Measurements from ENCODE around the gene KCNMA1.
"Not testable (repeated sequence)": the region's sequence is repeated elsewhere in the genome, so short reads cannot be mapped to it uniquely, and the experiment has no call there.

Gene KCNMA1

DNA sequence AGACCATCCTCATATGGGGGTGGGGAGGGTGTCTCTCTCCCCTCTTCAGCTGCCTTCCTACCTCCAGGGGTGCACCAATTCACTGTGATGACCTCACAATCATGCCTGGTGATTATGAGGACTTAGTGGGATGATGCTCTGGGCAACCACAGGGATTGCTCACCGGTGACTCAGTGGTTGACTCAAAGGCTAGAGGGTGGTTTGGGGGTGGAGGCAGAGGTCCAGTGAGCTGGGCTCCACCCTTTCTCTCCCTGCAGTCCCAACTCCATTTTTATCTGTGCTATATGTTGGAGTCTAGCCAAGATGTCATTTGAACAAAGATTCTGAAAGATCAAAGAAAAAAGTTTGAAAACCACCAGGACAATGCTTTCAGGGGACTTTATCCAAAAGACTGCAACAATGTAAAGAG, 286.9 kb downstream of the KCNMA1 start:
- no peak overlapping the region for H3K4me3 ChIP-seq (ENCODE audit: extremely low read depth, insufficient read depth, low read length, poor library complexity, severe bottlenecking)
- H3K36me3 ChIP-seq (ENCODE audit: control insufficient read depth, insufficient read depth, low read length) = no peaks in the 10 kb centered on the region
- WGBS, 2 experiments (ENCODE audit: insufficient coverage in 2 of 2) = 75% methylated on average over 1 of the region's 1 CpG; no CpG with 5 or more reads in 1 of the 2 experiments
- peaks cover 28% of the 10 kb centered on the region for H3K4me1 ChIP-seq (ENCODE audit: control insufficient read depth, insufficient read depth, low read length, poor library complexity, severe bottlenecking)
- H3K9me3 ChIP-seq (ENCODE audit: control insufficient read depth, low read length) = no peaks in the 10 kb centered on the region
- H3K27ac ChIP-seq (ENCODE audit: low read depth, low read length, severe bottlenecking) = peak overlapping the region; percentile 36

DNA sequence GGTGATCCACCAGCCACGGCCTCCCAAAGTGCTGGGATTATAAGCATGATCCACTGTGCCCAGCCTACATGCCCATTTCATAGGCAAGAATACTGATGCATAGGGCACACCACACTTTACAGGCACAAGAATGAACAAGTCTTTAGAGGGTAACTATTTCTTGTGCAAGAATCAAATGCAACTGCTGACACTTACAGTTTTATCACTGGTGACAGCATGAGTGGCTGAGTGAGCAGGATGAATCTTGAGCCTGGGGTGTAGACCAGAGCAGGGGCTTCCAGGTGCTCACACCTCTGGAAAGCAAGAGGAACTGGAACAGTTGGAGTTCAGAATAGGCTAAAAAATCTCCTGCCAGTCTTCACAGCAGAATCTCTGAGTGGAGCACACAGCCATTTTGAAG, 287.5 kb downstream of the KCNMA1 start:
- Histone ChIP-seq H3K9me3 (ENCODE audit: control insufficient read depth, low read length) (no peaks in the 10 kb centered on the region), H3K27ac (ENCODE audit: low read depth, low read length, severe bottlenecking) (peak overlapping the region; percentile 36), H3K4me3 (ENCODE audit: extremely low read depth, insufficient read depth, low read length, poor library complexity, severe bottlenecking) (no peak overlapping the region), H3K4me1 (ENCODE audit: control insufficient read depth, insufficient read depth, low read length, poor library complexity, severe bottlenecking) (peaks cover 28% of the 10 kb centered on the region), H3K36me3 (ENCODE audit: control insufficient read depth, insufficient read depth, low read length) (no peaks in the 10 kb centered on the region)
- 83% methylated on average over 1 of the region's 1 CpG; no CpG with 5 or more reads in 1 of the 2 experiments for WGBS, 2 experiments (ENCODE audit: insufficient coverage in 2 of 2)

DNA sequence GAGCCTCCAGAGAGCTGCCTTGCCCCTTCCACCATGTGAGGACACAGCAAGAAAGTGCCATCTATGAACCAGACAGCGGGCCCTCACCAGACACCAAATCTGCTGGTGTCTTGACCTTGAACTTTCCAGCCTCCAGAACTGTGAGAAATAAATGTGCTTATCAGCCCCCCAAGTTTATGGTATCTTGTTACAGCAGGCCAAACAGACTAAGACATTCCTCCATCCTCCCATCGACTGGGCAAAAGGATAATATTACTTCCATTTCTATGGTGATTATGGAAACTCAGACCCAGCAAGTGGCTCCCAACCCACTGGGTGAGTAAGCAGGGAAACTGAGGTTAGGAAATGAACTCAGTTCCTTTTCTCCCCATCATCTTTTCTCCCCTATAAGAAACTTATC, 288.4 kb downstream of the KCNMA1 start:
- Histone ChIP-seq H3K4me3 (ENCODE audit: extremely low read depth, insufficient read depth, low read length, poor library complexity, severe bottlenecking) (no peak overlapping the region), H3K36me3 (ENCODE audit: control insufficient read depth, insufficient read depth, low read length) (no peaks in the 10 kb centered on the region), H3K27ac (ENCODE audit: low read depth, low read length, severe bottlenecking) (no peak overlapping the region), H3K4me1 (ENCODE audit: control insufficient read depth, insufficient read depth, low read length, poor library complexity, severe bottlenecking) (peaks cover 28% of the 10 kb centered on the region), H3K9me3 (ENCODE audit: control insufficient read depth, low read length) (no peaks in the 10 kb centered on the region)
- 100% methylated on average over 1 of the region's 2 CpGs for WGBS, 2 experiments (ENCODE audit: insufficient coverage in 2 of 2)

DNA sequence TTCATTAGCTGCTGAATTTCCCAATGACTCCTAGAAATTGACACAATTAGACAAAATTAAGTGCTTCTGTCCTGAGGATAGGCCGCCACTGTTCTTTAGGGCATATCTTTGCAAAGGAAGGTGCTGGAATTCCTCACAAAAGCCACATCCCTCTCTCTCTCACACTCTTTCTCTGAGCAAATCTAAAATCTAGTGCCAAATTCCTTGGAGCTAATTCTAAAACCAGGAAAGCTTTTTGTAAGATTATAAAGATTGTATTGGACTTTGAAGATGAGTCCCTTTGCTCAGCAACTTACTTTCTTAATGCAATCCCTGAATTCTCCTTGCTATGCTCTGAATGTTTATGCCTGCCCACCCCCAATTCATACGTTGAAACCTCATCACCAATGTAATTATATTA, 288.9 kb downstream of the KCNMA1 start:
- H3K9me3 ChIP-seq (ENCODE audit: control insufficient read depth, low read length) = no peaks in the 10 kb centered on the region
- no peaks in the 10 kb centered on the region for H3K36me3 ChIP-seq (ENCODE audit: control insufficient read depth, insufficient read depth, low read length)
- whole genome bisulfite sequencing, 2 experiments (ENCODE audit: insufficient coverage in 2 of 2) = 100% methylated on average over 1 of the region's 2 CpGs; no CpG with 5 or more reads in 1 of the 2 experiments
- H3K27ac ChIP-seq (ENCODE audit: low read depth, low read length, severe bottlenecking) = no peak overlapping the region
- no peak overlapping the region for H3K4me3 ChIP-seq (ENCODE audit: extremely low read depth, insufficient read depth, low read length, poor library complexity, severe bottlenecking)
- peaks cover 28% of the 10 kb centered on the region for H3K4me1 ChIP-seq (ENCODE audit: control insufficient read depth, insufficient read depth, low read length, poor library complexity, severe bottlenecking)

DNA sequence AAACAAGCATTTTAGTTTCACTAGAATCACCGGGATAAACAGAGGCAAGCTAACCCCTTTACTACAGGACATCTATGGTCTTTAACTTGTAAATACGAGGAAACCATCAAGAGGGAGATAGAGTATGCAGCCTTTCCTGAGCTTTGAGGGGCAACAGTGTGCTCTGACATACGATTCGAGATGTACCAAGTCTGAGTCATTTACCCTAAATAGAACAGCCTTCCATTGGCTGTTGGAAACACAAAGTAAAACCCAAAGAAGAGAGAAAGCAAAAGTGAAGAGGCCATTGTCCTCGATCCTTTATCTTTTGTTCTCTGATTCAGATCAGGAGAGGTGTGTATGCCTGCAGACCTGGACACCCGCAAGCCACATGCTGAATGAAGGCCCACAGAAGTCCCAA, 289.5 kb downstream of the KCNMA1 start:
- H3K36me3 ChIP-seq (ENCODE audit: control insufficient read depth, insufficient read depth, low read length) = no peaks in the 10 kb centered on the region
- H3K4me3 ChIP-seq (ENCODE audit: extremely low read depth, insufficient read depth, low read length, poor library complexity, severe bottlenecking) = no peak overlapping the region
- no peak overlapping the region for H3K27ac ChIP-seq (ENCODE audit: low read depth, low read length, severe bottlenecking)
- whole genome bisulfite sequencing, 2 experiments (ENCODE audit: insufficient coverage in 2 of 2) = 90 to 92% methylated on average over 4 to 6 of the region's 6 CpGs
- no peaks in the 10 kb centered on the region for H3K9me3 ChIP-seq (ENCODE audit: control insufficient read depth, low read length)
- H3K4me1 ChIP-seq (ENCODE audit: control insufficient read depth, insufficient read depth, low read length, poor library complexity, severe bottlenecking) = peaks cover 28% of the 10 kb centered on the region

DNA sequence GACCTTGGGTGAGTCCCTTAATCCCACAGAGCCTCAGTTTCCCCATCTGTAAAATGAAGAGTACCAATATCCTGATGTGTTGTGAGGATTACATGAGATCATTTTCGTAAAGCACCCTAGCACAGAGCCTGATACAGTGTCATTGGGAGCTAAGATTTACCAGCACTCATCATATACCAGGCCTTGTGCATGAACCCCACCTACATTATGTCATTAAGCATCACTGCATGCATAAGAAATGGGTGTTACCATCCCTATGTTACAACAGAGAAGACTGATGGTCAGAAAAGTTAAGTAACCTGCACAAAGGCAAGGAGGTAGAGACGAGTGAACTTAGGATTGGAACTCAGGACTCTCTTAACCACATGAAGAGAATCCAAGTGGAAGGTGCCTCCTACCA, 290.6 kb downstream of the KCNMA1 start:
- WGBS, 2 experiments (ENCODE audit: insufficient coverage in 2 of 2) = no CpG with 5 or more reads among the region's 2 CpGs
- peaks cover 28% of the 10 kb centered on the region for H3K4me1 ChIP-seq (ENCODE audit: control insufficient read depth, insufficient read depth, low read length, poor library complexity, severe bottlenecking)
- H3K27ac ChIP-seq (ENCODE audit: low read depth, low read length, severe bottlenecking) = no peak overlapping the region
- no peaks in the 10 kb centered on the region for H3K36me3 ChIP-seq (ENCODE audit: control insufficient read depth, insufficient read depth, low read length)
- H3K4me3 ChIP-seq (ENCODE audit: extremely low read depth, insufficient read depth, low read length, poor library complexity, severe bottlenecking) = no peak overlapping the region
- H3K9me3 ChIP-seq (ENCODE audit: control insufficient read depth, low read length) = no peaks in the 10 kb centered on the region

DNA sequence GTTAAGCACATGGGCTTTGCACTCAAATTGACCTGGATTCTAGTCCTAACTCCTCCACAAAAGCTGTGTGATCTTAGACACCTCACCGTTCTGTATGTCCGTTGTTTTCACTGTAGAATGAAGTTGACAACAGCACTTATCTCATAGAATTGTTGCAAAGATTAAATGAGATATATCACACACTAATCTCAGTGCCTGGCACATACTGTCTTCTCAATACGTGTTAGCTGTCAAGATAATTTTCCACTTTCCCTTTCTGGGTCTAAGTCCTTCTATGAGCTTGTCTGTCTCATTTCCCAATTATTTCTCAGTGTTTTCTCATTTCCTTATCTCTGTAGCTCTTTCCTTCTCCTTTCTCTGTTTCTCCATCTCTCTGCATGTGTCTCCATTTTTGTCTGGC, 296.6 kb downstream of the KCNMA1 start:
- H3K27ac ChIP-seq (ENCODE audit: low read depth, low read length, severe bottlenecking) = no peak overlapping the region
- H3K9me3 ChIP-seq (ENCODE audit: control insufficient read depth, low read length) = peaks cover 6% of the 10 kb centered on the region
- WGBS, 2 experiments (ENCODE audit: insufficient coverage in 2 of 2) = 95 to 100% methylated on average over 1 of the region's 3 CpGs
- H3K36me3 ChIP-seq (ENCODE audit: control insufficient read depth, insufficient read depth, low read length) = no peaks in the 10 kb centered on the region
- H3K4me3 ChIP-seq (ENCODE audit: extremely low read depth, insufficient read depth, low read length, poor library complexity, severe bottlenecking) = no peak overlapping the region
- no peaks in the 10 kb centered on the region for H3K4me1 ChIP-seq (ENCODE audit: control insufficient read depth, insufficient read depth, low read length, poor library complexity, severe bottlenecking)

DNA sequence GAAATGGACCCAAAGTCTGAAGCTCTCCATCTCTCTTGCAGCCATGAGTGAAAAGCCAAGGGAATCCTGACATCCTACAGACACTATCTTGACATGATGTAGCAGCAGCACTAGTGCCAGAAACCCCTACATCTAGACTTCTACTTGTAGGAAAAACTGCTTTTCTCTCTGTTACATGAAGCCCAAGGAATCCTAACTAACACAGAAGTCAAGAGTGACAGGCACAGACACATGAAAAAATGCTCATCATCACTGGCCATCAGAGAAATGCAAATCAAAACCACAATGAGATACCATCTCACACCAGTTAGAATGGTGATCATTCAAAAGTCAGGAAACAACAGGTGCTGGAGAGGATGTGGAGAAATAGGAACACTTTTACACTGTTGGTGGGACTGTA, 297.7 kb downstream of the KCNMA1 start:
- not testable (repeated sequence) for H3K4me1 ChIP-seq (ENCODE audit: control insufficient read depth, insufficient read depth, low read length, poor library complexity, severe bottlenecking); H3K9me3 ChIP-seq (ENCODE audit: control insufficient read depth, low read length)

DNA sequence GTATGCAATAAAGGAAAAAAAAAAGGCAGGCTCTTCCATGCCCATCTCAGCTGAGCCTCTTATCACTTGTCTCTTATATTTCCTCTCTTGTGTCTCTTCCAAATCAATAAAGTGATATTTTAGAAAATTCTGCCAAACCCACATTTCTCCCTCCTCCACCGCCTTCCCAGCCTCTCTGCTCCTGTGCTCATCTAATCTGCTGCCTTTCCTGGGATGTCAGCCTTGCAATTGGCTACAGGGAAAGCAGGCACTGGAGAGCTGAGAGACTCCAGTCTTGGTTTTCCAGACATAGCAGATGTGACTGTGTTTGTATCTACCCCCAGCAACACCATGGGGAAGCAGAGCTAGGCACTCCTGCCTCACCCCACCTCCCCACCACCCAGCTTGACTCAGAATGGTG, 298.4 kb downstream of the KCNMA1 start:
- H3K4me3 ChIP-seq (ENCODE audit: extremely low read depth, insufficient read depth, low read length, poor library complexity, severe bottlenecking) = no peak overlapping the region
- WGBS, 2 experiments (ENCODE audit: insufficient coverage in 2 of 2) = 80 to 100% methylated on average over 1 of the region's 1 CpG
- H3K4me1 ChIP-seq (ENCODE audit: control insufficient read depth, insufficient read depth, low read length, poor library complexity, severe bottlenecking) = no peaks in the 10 kb centered on the region
- H3K36me3 ChIP-seq (ENCODE audit: control insufficient read depth, insufficient read depth, low read length) = no peaks in the 10 kb centered on the region
- peaks cover 6% of the 10 kb centered on the region for H3K9me3 ChIP-seq (ENCODE audit: control insufficient read depth, low read length)
- H3K27ac ChIP-seq (ENCODE audit: low read depth, low read length, severe bottlenecking) = no peak overlapping the region

More for the DNA sequence above, 297.7 kb downstream of the KCNMA1 start:
- H3K4me3 ChIP-seq (ENCODE audit: extremely low read depth, insufficient read depth, low read length, poor library complexity, severe bottlenecking); H3K36me3 ChIP-seq (ENCODE audit: control insufficient read depth, insufficient read depth, low read length); H3K27ac ChIP-seq (ENCODE audit: low read depth, low read length, severe bottlenecking): not testable (repeated sequence)

DNA sequence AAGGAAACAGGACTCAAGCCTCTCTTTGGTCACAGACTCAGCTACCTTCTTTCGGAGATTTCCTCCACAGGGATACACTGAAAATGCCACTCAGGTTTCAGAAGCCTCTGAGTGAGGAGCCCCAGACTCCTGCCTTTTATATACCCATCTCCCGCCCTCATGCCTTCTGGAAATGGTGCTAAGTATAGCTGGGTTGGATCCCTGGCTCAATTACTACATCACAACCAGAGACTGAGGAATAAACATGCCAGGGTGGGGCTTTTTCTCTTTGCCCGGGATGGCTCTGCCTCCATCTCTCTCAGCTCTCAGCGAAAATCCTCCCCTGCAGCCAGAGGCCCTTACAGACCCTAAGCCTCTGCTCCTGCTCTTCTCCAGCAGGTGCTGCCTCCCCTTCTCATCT, 299.5 kb downstream of the KCNMA1 start:
- H3K4me3 ChIP-seq (ENCODE audit: extremely low read depth, insufficient read depth, low read length, poor library complexity, severe bottlenecking) = no peak overlapping the region
- H3K27ac ChIP-seq (ENCODE audit: low read depth, low read length, severe bottlenecking) = no peak overlapping the region
- H3K4me1 ChIP-seq (ENCODE audit: control insufficient read depth, insufficient read depth, low read length, poor library complexity, severe bottlenecking) = no peaks in the 10 kb centered on the region
- WGBS, 2 experiments (ENCODE audit: insufficient coverage in 2 of 2) = 88 to 89% methylated on average over 3 of the region's 4 CpGs
- H3K36me3 ChIP-seq (ENCODE audit: control insufficient read depth, insufficient read depth, low read length) = no peaks in the 10 kb centered on the region
- peaks cover 6% of the 10 kb centered on the region for H3K9me3 ChIP-seq (ENCODE audit: control insufficient read depth, low read length)

DNA sequence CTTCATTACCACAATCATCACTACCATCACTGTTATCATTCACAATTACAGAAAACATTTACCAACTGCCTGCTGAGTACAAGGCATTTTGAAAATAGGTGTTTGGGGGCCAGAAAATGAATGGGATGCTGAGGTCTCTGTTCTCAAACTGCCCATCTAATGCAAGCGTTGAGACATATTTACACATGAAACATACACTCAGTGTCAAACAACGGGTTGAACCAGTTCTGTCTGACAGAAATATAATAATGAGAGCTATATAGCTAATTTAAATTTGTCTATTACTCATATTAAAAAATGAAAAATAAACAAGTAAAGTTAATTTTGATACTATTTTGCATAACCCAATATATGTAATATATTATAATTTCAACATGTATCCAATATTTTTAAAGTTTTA, 303.1 kb downstream of the KCNMA1 start:
- Histone ChIP-seq H3K4me3 (ENCODE audit: extremely low read depth, insufficient read depth, low read length, poor library complexity, severe bottlenecking) (no peak overlapping the region), H3K9me3 (ENCODE audit: control insufficient read depth, low read length) (peaks cover 2% of the 10 kb centered on the region), H3K36me3 (ENCODE audit: control insufficient read depth, insufficient read depth, low read length) (no peaks in the 10 kb centered on the region), H3K27ac (ENCODE audit: low read depth, low read length, severe bottlenecking) (no peak overlapping the region), H3K4me1 (ENCODE audit: control insufficient read depth, insufficient read depth, low read length, poor library complexity, severe bottlenecking) (peaks cover 4% of the 10 kb centered on the region)
- no CpG with 5 or more reads among the region's 2 CpGs for WGBS, 2 experiments (ENCODE audit: insufficient coverage in 2 of 2)

Data from mesodermal cell (in vitro differentiated cells).